OCI-LY7 (cell line): Measurements from ENCODE around the gene C6orf52. TPM values are rescaled to one million over a fixed set of nuclear protein-coding genes. Genes with fewer than 3 reads are reported as not detected.
"Not testable (repeated sequence)": the region's sequence is repeated elsewhere in the genome, so short reads cannot be mapped to it uniquely, and the experiment has no call there.

Source experiments
- BruUV-seq: library from RNA; stranded (reverse); fragments of 400-500 nt; replicated peaks from 2 replicates; lab custom pipeline; 2021; lab: Mats Ljungman, UMichigan
- CTCF ChIA-PET: fragments of 300-600 bp; sonication (Branson Sonifier 250); formaldehyde crosslinking; loops from one replicate; lab custom pipeline; 2022; ENCODE audit warnings: antibody characterized with exemption; ENCODE audit not compliant: unreplicated experiment; lab: Charles Lee
- POLR2A ChIA-PET: fragments of 300-600 bp; sonication (Branson Sonifier 250); formaldehyde crosslinking; loops from one replicate; lab custom pipeline; 2022; ENCODE audit warnings: antibody characterized with exemption; lab: Charles Lee
- DNase-seq: peaks from one replicate; pipeline ENCODE4 v3.0.0-alpha.2; 2015; ENCODE audit warnings: low spot score
- H2AFZ ChIP-seq: fragments of 200-600 bp; sonication (generic), shearing (Covaris generic); 2 replicates; pipeline ENCODE4 v1.6.1; 2014; ENCODE audit warnings: mild to moderate bottlenecking, antibody characterized with exemption, low read length, moderate library complexity
- H3K27ac ChIP-seq: fragments of 200-600 bp; sonication (generic); 2 replicates; pipeline ENCODE4 v1.5.1; 2014; ENCODE audit warnings: mixed run types, low read depth, mild to moderate bottlenecking, moderate library complexity, low read length, inconsistent platforms; ENCODE audit not compliant: poor library complexity, severe bottlenecking
- H3K36me3 ChIP-seq: fragments of 200-600 bp; sonication (generic); 2 replicates; pipeline ENCODE4 v1.6.1; 2014; ENCODE audit warnings: mild to moderate bottlenecking, antibody characterized with exemption, low read length, moderate library complexity, mixed read lengths; ENCODE audit not compliant: insufficient read depth
- H3K4me1 ChIP-seq: fragments of 200-600 bp; sonication (generic); 2 replicates; pipeline ENCODE4 v1.5.1; 2014; ENCODE audit warnings: mild to moderate bottlenecking, low read length; ENCODE audit not compliant: insufficient read depth, poor library complexity, severe bottlenecking
- H3K4me2 ChIP-seq: fragments of 200-600 bp; sonication (generic); 2 replicates; pipeline ENCODE4 v1.6.1; 2014; ENCODE audit warnings: mild to moderate bottlenecking, low read length
- H3K4me3 ChIP-seq: fragments of 200-600 bp; sonication (generic); 2 replicates; pipeline ENCODE4 v1.5.1; 2014; ENCODE audit warnings: mild to moderate bottlenecking, low read depth, low read length; ENCODE audit not compliant: poor library complexity, severe bottlenecking
- H3K79me2 ChIP-seq: fragments of 200-600 bp; sonication (generic); 2 replicates; pipeline ENCODE4 v1.6.1; 2016; ENCODE audit warnings: low read depth, mild to moderate bottlenecking, low read length, moderate library complexity, mixed read lengths; ENCODE audit not compliant: insufficient read depth
- H3K9me2 ChIP-seq: fragments of 200-600 bp; sonication (generic); 2 replicates; pipeline ENCODE4 v1.6.1; 2016; ENCODE audit warnings: mild to moderate bottlenecking, low read length, mixed read lengths; ENCODE audit not compliant: insufficient read depth
- H3K9me3 ChIP-seq: fragments of 200-600 bp; sonication (generic); 2 replicates; pipeline ENCODE4 v1.6.1; 2014; ENCODE audit warnings: mild to moderate bottlenecking, mixed run types, low read length, mixed read lengths
- H4K20me1 ChIP-seq: fragments of 200-600 bp; sonication (generic); 2 replicates; pipeline ENCODE4 v1.6.1; 2014; ENCODE audit warnings: mild to moderate bottlenecking, antibody characterized with exemption, low read length, moderate library complexity, mixed read lengths; ENCODE audit not compliant: insufficient read depth
- EZH2phosphoT487 ChIP-seq: fragments of 200-600 bp; sonication (generic); IDR thresholded peaks from 2 replicates; pipeline ENCODE4 v1.6.1; 2018; ENCODE audit warnings: low read depth, borderline replicate concordance, mild to moderate bottlenecking, mixed run types, antibody characterized with exemption, low read length, moderate library complexity, mixed read lengths
- intact Hi-C: fragments of 100-400 bp; cut with micrococcal nuclease; formaldehyde crosslinking; loops from one replicate; pipeline ENCODE4 v1.10.0; 2022; ENCODE audit not compliant: unreplicated experiment
- total RNA-seq, 2 experiments: library from RNA; depleted of rRNA in 1 of 2; stranded (reverse); fragments of >200 nt in 1 of 2; shearing (Covaris generic) in 1 of 2; gene quantifications; 2 replicates each; pipeline ENCODE4 v1.2.3, GENCODE V29; 2014 to 2022
- TF ChIP-seq, protein P1 (sequence below): fragments of 200-600 bp; sonication (generic); conservative IDR thresholded peaks from 2 replicates; pipeline ENCODE4 v1.5.1; 2014; ENCODE audit warnings: mild to moderate bottlenecking, antibody characterized with exemption, low read length, moderate library complexity, mixed read lengths

C6orf52 gene
- total RNA-seq, 2 experiments from 2014 or later = 0.66 TPM; not detected in 1

DNA sequence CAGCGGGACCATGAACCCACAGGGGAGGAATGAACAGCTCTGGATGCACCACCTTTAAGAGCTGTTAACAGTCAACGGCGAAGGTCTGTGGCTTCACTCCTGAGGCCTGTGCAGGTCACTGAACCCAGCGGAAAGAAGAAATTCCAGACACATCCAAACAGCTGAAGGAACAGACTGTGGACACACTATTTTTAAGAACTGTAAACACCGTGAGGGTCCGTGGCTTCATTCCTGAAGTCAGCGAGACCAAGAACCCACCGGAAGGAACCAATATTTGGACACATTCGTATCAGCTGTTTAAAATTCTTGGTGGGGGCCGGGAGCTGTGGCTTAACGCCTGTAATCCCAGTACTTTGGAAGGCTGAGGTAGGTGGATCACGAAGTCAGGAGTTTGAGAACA is 47.8 kb upstream of the C6orf52 start:
- no TSS peak for BruUV-seq
- no peak overlapping the region for H3K4me3 ChIP-seq
- H4K20me1 ChIP-seq = no peaks in the 10 kb centered on the region
- TF ChIP-seq, protein P1, sequence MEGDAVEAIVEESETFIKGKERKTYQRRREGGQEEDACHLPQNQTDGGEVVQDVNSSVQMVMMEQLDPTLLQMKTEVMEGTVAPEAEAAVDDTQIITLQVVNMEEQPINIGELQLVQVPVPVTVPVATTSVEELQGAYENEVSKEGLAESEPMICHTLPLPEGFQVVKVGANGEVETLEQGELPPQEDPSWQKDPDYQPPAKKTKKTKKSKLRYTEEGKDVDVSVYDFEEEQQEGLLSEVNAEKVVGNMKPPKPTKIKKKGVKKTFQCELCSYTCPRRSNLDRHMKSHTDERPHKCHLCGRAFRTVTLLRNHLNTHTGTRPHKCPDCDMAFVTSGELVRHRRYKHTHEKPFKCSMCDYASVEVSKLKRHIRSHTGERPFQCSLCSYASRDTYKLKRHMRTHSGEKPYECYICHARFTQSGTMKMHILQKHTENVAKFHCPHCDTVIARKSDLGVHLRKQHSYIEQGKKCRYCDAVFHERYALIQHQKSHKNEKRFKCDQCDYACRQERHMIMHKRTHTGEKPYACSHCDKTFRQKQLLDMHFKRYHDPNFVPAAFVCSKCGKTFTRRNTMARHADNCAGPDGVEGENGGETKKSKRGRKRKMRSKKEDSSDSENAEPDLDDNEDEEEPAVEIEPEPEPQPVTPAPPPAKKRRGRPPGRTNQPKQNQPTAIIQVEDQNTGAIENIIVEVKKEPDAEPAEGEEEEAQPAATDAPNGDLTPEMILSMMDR = no peak
- no peak for TF ChIP-seq EZH2phosphoT487
- no peaks in the 10 kb centered on the region for H3K36me3 ChIP-seq
- intact Hi-C loops = no loop called here
- H2AFZ ChIP-seq = no peak overlapping the region
- H3K27ac ChIP-seq = no peak overlapping the region
- H3K4me2 ChIP-seq = no peak overlapping the region
- POLR2A ChIA-PET = no interaction called here
- H3K4me1 ChIP-seq = peaks cover 11% of the 10 kb centered on the region
- H3K9me3 ChIP-seq = no peaks in the 10 kb centered on the region
- no peak for DNase-seq
- H3K9me2 ChIP-seq = no peaks in the 10 kb centered on the region
- CTCF ChIA-PET = no interaction called here
- H3K79me2 ChIP-seq = peaks cover 4% of the 10 kb centered on the region; the same call in 1 of the 2 replicates

DNA sequence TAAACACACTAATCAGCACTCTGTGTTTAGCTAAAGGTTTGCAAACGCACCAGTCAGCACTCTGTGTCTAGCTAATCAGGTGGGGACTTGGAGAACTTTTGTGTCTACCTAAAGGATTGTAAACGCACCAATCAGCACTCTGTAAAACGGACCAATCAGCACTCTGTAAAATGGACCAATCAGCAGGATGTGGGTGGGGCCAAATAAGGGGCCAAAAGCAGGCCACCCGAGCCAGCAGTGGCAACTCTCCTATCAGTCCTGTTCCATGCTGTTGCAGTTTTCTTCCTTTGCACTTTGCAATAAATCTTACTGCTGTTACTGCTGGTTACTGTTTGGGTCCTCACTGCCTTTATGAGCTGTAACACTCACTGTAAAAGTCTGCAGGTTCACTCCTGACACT is 47.2 kb upstream of the C6orf52 start:
- H3K9me3 ChIP-seq, BruUV-seq, H3K4me1 ChIP-seq, intact Hi-C loops, H2AFZ ChIP-seq, H3K36me3 ChIP-seq, H4K20me1 ChIP-seq, CTCF ChIA-PET, H3K4me2 ChIP-seq, DNase-seq, H3K4me3 ChIP-seq, H3K9me2 ChIP-seq, H3K27ac ChIP-seq, H3K79me2 ChIP-seq, POLR2A ChIA-PET: not testable (repeated sequence)

DNA sequence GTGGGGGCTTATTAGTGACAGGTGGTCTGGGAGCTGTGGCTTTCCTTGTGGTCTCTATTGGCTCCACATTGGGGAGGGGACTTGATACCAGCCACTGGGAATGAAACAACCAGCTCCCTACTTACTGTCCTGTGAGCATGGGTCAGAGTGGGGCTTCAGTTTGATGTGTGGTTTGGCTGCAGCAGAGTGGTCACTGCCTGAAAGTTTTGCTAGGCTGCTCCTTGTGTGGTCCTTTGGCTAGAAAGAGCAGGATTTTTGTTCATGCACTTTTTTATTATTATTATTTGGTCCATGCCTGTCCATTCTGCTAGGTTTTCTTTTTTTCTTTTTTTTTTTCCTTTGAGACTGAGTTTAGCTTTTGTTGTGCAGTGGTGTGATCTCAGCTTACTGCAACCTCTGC is 45.6 kb upstream of the C6orf52 start:
- CTCF ChIA-PET = no interaction called here
- Histone ChIP-seq H2AFZ (no peak overlapping the region), H3K36me3 (no peaks in the 10 kb centered on the region), H4K20me1 (no peaks in the 10 kb centered on the region), H3K9me3 (no peaks in the 10 kb centered on the region), H3K27ac (no peak overlapping the region), H3K4me1 (no peaks in the 10 kb centered on the region), H3K4me3 (no peak overlapping the region), H3K4me2 (no peak overlapping the region), H3K9me2 (no peaks in the 10 kb centered on the region), H3K79me2 (no peaks in the 10 kb centered on the region)
- DNase-seq = no peak
- TF ChIP-seq, protein P1 = no peak
- TF ChIP-seq EZH2phosphoT487 = no peak
- intact Hi-C loops = no loop called here
- no TSS peak for BruUV-seq
- POLR2A ChIA-PET = interaction anchor here (1.0 kb wide), 1 partner anchor 9 kb away, joined by 4 read pairs; no protein-coding TSS in a partner anchor
